Fibroblast of lung (primary cell): ENCODE measurements around the gene PDE3A. TPM values are rescaled to one million over a fixed set of nuclear protein-coding genes. Genes with fewer than 3 reads are reported as not detected.

ENCODE experiments used
- DNase-seq, 2 donors: peaks; one replicate each; pipeline versions ENCODE4 v3.0.0 to v3.0.0-alpha.2; 2010; ENCODE audit warnings: low read depth in 2 of 2
- H2AFZ ChIP-seq: 2 replicates; pipeline ENCODE4 v1.5.1; 2012; ENCODE audit warnings: low read length, control low read depth, inconsistent platforms
- H3K27ac ChIP-seq: 2 replicates; pipeline ENCODE4 v1.5.1; 2011; ENCODE audit warnings: low read length, control low read depth; ENCODE audit not compliant: insufficient read depth
- H3K27me3 ChIP-seq: 2 replicates; pipeline ENCODE4 v1.5.1; 2011; ENCODE audit warnings: mild to moderate bottlenecking, low read length; ENCODE audit not compliant: control insufficient read depth, insufficient read depth
- H3K36me3 ChIP-seq: 2 replicates; pipeline ENCODE4 v1.5.1; 2011; ENCODE audit warnings: low read length; ENCODE audit not compliant: control insufficient read depth, insufficient read depth
- H3K4me1 ChIP-seq: 2 replicates; pipeline ENCODE4 v1.5.1; 2011; ENCODE audit warnings: low read length; ENCODE audit not compliant: control insufficient read depth, insufficient read depth; ENCODE audit errors: extremely low read depth
- H3K4me2 ChIP-seq: 2 replicates; pipeline ENCODE4 v1.5.1; 2011; ENCODE audit warnings: low read length, control low read depth; ENCODE audit not compliant: insufficient read depth; ENCODE audit errors: extremely low read depth
- H3K4me3 ChIP-seq, 4 experiments: fragments of 200-600 bp in 1 of 4; sonication (generic) in 1 of 4; replicated peaks in 1 of 4; 2 replicates each; pipeline ENCODE4 v1.5.1; 2011 to 2016; ENCODE audit warnings: low read length in 4 of 4, low read depth in 3 of 4, mild to moderate bottlenecking in 3 of 4, control low read depth in 2 of 4, inconsistent platforms in 1 of 4, mixed read lengths in 1 of 4; ENCODE audit not compliant: insufficient read depth in 1 of 4; ENCODE audit errors: control extremely low read depth in 1 of 4
- H3K79me2 ChIP-seq: 2 replicates; pipeline ENCODE4 v1.5.1; 2012; ENCODE audit warnings: mild to moderate bottlenecking, low read length, inconsistent platforms; ENCODE audit not compliant: control insufficient read depth, insufficient read depth
- H3K9ac ChIP-seq: 2 replicates; pipeline ENCODE4 v1.5.1; 2011; ENCODE audit warnings: mild to moderate bottlenecking, low read length, control low read depth; ENCODE audit not compliant: insufficient read depth
- H3K9me3 ChIP-seq: 2 replicates; pipeline ENCODE4 v1.5.1; 2012; ENCODE audit warnings: low read depth, low read length; ENCODE audit not compliant: control insufficient read depth, insufficient read depth
- H4K20me1 ChIP-seq: 2 replicates; pipeline ENCODE4 v1.5.1; 2011; ENCODE audit warnings: low read length; ENCODE audit not compliant: control insufficient read depth, insufficient read depth; ENCODE audit errors: extremely low read depth
- CTCF ChIP-seq, 2 donors: IDR thresholded peaks in 1 of 2; conservative IDR thresholded peaks in 1 of 2; 1 replicate in 1 of 2; 2 replicates in 1 of 2; pipeline ENCODE4 v1.5.1; 2011 to 2012; ENCODE audit warnings: low read length in 2 of 2, control low read depth in 1 of 2, inconsistent platforms in 1 of 2, low read depth in 1 of 2, mild to moderate bottlenecking in 1 of 2
- EZH2 ChIP-seq: IDR thresholded peaks from 2 replicates; pipeline ENCODE4 v1.5.1; 2012; ENCODE audit warnings: low read length, control low read depth, mild to moderate bottlenecking; ENCODE audit errors: missing control alignments
- polyA plus RNA-seq, 2 donors: library from polyadenylated mRNA; depleted of rRNA in 1 of 2; stranded (reverse) in 1 of 2; unstranded in 1 of 2; fragments of >200 nt; gene quantifications; 2 replicates each; pipeline ENCODE4 v1.2.1, GENCODE V29; 2011 to 2012; ENCODE audit warnings: missing spikeins in 1 of 2
- total RNA-seq: library from RNA; depleted of rRNA; stranded (reverse); fragments of >200 nt; gene quantifications from 2 replicates; pipeline ENCODE4 v1.2.1, GENCODE V29; 2014

Gene PDE3A
- total and polyA plus RNA-seq, 2 donors (not counting 1 experiment from before 2014, with no cell fraction given) = 0.17 to 2.7 TPM

GRCh38 chr12:20420557-20420956 is 52.2 kb downstream of the PDE3A start:
- H3K9me3 ChIP-seq = no peaks in the 10 kb centered on the region
- H3K79me2 ChIP-seq = no peaks in the 10 kb centered on the region
- H3K27ac ChIP-seq = no peak overlapping the region
- TF ChIP-seq CTCF (conservative IDR thresholded peaks at IDR 0.05 in 1 of 2, IDR thresholded peaks at IDR 0.05 in 1 of 2; ENCODE audit: low read depth in 1 of 2, low read length in 2 of 2) (no peak), EZH2 (no peak)
- no peak overlapping the region for H3K4me3 ChIP-seq
- H4K20me1 ChIP-seq = no peaks in the 10 kb centered on the region
- no peak overlapping the region for H3K9ac ChIP-seq
- no peak overlapping the region for H2AFZ ChIP-seq
- H3K4me1 ChIP-seq = no peaks in the 10 kb centered on the region
- no peaks in the 10 kb centered on the region for H3K36me3 ChIP-seq
- H3K4me2 ChIP-seq = no peak overlapping the region
- DNase-seq = no peak
- H3K27me3 ChIP-seq = no peaks in the 10 kb centered on the region

DNA sequence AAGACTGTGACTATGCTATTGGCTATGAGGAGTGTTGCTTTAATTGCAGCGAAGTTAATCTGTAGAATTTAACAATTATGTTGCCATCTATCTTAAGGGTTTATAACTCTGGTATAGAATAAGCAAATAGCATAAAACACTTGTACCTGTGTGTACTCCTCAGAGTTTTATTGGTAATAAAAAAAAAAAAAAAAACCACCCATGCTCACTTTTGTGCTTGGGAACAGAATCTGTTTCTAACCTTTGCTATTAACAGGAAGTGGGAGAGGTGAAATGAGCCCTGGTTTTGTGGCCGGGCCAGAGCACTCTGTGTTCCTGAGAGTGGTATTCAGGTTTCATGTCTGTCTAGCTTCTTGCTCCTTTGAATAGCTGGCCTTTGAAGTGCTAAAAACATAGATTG is 53.1 kb downstream of the PDE3A start:
- no peaks in the 10 kb centered on the region for H4K20me1 ChIP-seq
- H3K79me2 ChIP-seq = no peaks in the 10 kb centered on the region
- no peak overlapping the region for H3K9ac ChIP-seq
- no peaks in the 10 kb centered on the region for H3K4me1 ChIP-seq
- H3K27me3 ChIP-seq = no peaks in the 10 kb centered on the region
- H2AFZ ChIP-seq = no peak overlapping the region
- H3K36me3 ChIP-seq = no peaks in the 10 kb centered on the region
- H3K4me2 ChIP-seq = no peak overlapping the region
- H3K9me3 ChIP-seq = no peaks in the 10 kb centered on the region
- H3K27ac ChIP-seq = no peak overlapping the region
- no peak for TF ChIP-seq CTCF (conservative IDR thresholded peaks at IDR 0.05 in 1 of 2, IDR thresholded peaks at IDR 0.05 in 1 of 2; ENCODE audit: low read depth in 1 of 2, low read length in 2 of 2)
- no peak for TF ChIP-seq EZH2
- no peak for DNase-seq
- no peak overlapping the region for H3K4me3 ChIP-seq

GRCh38 chr12:20423557-20423956 is 55.2 kb downstream of the PDE3A start:
- no peaks in the 10 kb centered on the region for H3K9me3 ChIP-seq
- no peaks in the 10 kb centered on the region for H3K79me2 ChIP-seq
- H3K9ac ChIP-seq = no peak overlapping the region
- no peak for DNase-seq
- H3K4me2 ChIP-seq = no peak overlapping the region
- H2AFZ ChIP-seq = no peak overlapping the region
- H3K4me1 ChIP-seq = no peaks in the 10 kb centered on the region
- no peaks in the 10 kb centered on the region for H3K36me3 ChIP-seq
- TF ChIP-seq CTCF (conservative IDR thresholded peaks at IDR 0.05 in 1 of 2, IDR thresholded peaks at IDR 0.05 in 1 of 2; ENCODE audit: low read depth in 1 of 2, low read length in 2 of 2) (no peak), EZH2 (no peak)
- no peaks in the 10 kb centered on the region for H3K27me3 ChIP-seq
- H3K27ac ChIP-seq = no peak overlapping the region
- H3K4me3 ChIP-seq = no peak overlapping the region
- H4K20me1 ChIP-seq = no peaks in the 10 kb centered on the region
